HuH-7.5 (cell line): Measurements from ENCODE around the gene SSU72.
"Not testable (repeated sequence)": the region's sequence is repeated elsewhere in the genome, so short reads cannot be mapped to it uniquely, and the experiment has no call there.

ENCODE experiments used
- DNase-seq: peaks from one replicate; pipeline ENCODE4 v3.0.0; 2011; ENCODE audit warnings: low spot score

Gene SSU72

DNA sequence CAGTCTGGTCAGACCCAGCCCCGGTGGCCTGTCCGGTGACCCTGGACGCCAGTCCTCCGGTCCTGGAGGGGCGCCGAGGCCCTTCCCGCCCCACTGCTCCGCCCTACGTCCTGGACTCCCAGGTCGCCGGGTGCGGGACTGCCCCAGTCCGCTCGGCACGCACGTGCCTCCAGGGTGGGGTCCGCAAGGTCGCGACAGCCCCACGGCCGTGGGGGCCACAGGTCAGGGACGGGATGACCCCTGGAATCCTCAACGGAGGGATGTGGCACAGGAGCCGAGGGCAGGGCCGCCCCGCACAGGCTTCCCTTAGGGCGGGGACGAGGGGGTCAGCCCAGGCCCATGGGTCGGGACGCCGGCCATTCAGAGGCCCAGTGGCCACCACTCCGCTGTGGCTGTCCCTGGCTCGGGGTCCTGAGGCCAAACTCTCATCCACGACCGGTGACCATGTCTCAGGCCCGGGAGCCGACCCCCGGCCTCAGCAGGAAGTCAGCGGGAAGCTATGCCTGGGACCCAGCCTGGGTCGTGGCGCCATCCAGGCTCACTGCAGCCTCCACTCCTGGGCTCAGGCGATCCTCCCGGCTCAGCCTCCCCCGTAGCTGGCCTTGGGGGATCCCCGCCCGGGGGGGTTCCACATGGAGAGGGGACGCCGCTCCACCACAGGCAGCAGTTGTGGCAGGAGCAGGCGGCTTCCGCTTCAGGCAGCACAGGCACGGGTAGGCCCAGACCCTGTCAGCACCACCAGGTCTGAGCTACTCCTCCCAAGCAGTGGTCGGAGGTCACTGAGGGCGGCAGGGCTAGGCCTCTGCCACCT, 33.6 kb downstream of the SSU72 start:
- DNase-seq: no peak

DNA sequence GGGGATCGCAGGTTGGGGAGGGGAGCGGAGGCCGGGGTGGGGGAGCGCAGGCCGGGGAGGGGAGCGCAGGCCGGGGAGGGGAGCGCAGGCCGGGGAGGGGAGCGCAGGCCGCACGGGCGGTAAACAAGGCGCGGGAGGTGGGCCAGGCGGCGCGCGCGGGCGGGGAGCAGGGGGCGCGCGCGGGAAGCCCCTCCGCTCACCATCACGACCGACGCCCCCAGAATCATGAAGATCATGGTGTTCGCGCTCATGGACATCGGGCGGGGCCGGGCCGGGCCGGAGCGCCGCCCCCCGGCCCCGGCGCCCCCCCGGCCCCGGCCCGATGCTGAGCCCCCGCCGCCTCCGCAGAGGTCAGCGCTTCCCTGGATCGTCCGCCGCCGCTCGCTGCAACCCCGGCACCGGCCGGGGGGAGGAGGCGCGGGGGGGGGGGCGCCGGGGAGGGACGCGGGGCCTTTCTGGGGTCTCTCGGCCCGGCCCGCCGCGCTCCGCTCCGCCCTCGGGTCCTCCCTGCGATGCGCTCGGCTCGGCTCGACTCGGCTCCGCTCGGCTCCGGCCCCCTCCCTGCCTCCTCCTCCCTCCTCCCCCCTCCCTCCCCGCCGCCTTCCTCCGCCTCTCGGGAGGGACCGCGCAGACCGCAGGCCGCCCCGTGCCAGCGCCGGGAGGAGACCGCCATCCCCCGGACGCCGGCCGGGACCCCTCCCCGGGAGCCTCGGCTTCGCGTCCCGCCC, 34.4 kb downstream of the SSU72 start, which contains the start of gene TMEM240:
Gene TMEM240, minus strand, starts transcription at position 535 of the 728 bp plus-strand sequence. Its CDS starts 278 bp downstream, at position 257.
- no peak for DNase-seq

DNA sequence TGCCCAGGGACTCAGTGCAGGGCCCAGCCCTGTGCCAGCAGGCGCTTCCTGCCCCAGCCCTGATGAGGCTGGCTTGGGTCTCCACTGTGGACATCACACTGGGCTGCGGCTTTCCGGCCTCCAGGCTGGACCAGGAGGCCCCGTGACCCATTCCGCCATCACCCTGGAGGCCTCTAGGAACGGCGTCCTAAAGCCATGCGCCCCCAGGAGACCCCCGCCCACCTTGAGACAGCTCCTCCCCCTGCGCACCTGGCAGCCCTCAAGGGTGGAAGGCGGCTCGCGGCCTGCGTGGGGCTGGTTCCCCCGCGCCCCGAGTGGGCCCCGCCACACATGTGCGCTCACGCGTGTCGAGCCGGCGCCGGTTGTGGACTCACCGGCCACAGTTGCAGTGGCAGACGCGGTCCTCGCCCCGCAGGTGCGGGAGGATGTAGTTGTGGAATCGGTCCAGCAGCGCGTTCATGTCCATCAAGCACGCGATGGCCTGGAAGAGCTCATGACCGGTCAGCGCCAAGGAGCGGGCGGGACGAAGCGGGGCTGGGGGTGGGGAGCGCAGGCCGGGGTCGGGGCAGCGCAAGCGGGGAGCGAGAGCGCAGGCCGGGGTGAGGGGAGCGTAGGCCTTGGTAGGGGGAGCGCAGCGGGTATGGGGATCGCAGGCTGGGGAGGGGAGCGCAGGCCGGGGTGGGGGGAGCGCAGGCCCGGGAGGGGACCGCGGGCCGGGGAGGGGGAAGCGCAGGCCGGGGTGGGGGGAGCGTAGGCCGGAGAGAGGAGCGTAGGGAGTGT, 35.2 kb downstream of the SSU72 start:
- no peak for DNase-seq

DNA sequence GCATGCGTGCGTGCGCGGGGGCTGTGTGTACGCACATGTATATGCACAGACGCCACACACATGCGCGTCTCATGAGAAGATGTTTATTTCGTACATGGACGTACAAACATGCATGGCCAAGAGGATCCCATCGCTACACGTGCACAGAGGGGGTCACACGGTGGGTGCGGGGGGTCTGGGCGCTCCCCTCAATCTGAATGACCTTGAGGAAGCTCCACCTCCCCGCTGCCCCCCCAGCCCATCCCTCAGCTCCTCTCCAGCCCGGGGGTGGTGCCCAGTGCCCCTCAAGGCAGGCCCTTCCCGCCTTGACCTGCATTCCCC, 35.7 kb downstream of the SSU72 start:
- no peak for DNase-seq

DNA sequence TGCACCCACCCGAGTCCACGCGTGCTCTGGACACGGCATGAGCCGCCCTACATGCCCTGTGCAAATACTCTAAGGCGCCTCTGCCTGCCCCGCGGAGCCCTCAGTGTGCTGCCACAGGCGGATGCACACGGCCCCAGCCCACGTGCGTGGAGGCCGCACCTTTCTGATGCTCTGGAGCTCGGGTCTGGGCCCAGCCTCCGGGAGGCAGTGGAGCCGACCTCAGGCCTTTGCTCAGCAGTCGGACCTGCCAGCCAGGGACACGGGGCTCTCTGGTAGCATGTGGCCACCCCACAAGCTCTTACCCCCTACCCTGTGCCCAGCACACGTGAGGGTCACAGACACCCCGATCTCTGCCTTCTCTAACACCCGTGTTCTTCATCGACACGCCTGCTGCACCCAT, 36.3 kb downstream of the SSU72 start:
- DNase-seq: no peak

DNA sequence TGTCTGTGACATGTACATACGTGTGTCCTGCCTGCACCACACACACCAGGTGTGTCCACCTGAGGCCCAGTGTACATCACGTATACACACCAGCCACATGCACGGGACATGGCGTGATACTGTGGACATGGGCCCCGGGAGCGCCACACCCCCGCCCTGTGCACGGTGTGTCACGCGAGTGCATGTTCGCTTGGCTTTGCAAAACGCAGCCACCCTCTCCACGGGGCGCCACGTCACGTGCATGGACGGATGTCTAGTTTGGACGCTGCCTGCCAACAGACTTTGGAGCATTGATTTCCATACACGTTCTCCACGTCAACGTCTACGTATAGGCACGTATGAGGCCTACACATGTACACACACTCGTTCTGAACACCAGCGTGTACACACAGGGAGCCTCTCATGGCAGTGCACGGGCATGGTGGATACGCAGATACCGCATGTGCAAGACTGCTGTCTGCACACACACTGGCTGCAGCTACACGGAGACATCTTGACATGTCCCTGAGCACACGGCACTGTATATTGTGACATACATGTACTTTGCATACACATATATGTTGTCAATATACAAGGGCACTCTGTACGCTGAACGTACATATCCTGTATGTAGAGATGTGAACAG, 36.9 kb downstream of the SSU72 start:
- DNase-seq: no peak

DNA sequence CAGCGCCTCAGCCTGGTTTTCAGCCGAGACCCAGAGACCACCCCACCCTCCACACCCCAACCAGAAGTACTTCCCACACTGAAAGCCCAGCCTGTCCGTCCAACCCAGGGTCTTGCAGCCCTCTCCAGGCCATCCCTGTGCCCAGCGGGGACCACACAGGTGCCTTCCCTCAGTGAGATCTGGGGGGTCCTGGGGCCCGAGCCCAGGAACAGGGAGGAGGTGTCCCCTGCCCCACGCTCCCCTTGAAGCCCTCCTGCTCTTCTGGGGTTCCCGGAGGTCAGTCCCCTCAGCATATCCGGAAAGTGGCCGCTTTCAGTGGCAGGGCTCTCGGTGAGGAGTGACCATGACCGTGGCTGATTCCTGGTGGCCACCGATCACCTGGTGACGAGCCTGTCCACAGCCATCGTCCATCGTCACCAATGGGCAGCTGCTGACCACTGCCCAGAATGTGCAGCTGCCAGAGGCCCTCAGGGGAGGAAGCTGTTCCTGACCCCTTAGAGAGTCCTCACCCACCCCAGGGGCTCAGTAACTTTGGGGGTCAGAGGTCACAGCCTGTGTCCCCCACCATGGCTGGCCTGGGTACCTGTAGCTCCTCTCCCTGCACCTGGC, 37.6 kb downstream of the SSU72 start:
- no peak for DNase-seq

DNA sequence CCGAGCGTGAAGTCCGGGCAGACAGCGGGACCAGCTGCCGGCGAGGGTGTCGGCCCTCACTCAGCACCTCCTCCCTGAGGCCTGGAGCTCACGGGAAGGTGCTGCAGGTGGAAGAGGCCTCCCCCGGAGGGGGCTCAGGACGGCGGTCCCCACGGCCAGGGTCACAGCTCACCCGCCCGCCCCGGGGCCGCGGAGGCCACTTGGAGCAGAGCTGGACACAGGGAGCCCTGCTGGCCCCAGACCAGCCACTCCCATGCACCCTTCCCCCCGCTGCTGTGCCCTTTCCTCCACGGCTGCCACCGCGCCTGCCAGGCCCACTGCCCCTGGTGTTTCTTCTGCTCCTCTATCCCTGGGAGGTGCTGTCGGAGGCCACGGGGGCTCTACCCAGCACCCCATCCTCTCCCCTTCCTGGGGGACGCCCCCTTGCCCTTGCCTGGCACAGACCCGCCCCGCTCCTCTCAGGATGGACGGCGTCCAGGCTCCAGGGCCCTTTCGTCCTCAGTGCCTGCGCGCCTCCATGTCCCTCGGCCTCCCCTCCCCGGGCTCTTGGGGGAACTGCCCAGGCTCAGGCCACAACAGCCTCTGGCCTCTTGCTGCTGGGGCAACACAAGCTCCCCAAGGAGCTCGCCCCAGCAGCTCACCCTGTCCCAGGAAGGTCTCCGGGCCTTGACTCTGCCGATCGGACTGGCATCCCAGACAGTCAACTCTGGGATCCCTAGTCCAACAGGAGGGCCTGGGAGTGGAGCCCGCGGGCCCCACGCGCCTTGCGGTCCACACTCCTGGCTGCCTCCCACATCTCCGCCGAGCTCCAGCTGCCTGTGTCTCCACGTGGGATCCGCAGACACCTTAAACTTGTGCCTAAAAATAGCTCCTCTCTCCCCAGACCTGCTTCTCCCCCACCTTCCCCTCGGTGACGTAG, 38.4 kb downstream of the SSU72 start:
- DNase-seq: no peak

DNA sequence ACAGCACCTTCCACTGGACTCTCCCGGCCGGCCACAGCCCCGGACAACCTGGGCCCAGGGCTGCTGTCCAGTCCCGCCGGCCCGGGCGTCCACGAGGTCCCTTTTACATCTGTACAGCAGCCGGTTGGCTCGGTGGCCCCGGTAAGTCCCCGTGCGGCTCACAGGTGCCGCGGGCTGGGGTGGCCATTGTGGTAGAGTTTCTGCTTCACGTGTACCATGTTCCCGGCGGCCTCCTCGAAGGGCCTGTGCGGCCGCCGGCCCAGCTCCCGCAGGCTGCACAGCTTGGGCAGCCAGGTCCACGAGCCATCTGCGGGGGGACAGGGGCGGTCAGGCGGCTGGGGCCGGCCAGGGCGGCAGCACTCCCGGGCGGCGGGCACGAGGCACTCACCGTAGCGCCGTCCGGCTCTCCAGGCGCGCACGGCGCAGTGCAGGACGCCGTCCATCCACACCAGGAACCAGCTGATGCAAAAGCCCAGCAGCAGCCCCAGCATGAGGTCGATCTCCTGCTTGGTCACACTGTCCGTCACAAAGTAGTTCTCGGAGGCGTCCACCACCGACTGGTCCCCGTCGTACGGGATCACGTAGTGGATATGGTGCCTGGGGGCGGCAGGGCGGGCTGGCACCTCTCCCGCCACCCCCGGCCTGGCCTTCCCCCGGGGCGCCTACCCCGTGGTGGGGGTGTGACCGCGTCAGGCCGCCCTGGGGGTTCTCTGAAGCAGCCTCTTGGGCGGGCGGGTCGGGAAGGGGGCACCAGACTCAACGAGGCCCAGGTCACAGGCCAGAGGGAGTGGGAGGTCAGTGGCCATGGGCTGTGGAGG, 39.3 kb downstream of the SSU72 start:
- no peak for DNase-seq

DNA sequence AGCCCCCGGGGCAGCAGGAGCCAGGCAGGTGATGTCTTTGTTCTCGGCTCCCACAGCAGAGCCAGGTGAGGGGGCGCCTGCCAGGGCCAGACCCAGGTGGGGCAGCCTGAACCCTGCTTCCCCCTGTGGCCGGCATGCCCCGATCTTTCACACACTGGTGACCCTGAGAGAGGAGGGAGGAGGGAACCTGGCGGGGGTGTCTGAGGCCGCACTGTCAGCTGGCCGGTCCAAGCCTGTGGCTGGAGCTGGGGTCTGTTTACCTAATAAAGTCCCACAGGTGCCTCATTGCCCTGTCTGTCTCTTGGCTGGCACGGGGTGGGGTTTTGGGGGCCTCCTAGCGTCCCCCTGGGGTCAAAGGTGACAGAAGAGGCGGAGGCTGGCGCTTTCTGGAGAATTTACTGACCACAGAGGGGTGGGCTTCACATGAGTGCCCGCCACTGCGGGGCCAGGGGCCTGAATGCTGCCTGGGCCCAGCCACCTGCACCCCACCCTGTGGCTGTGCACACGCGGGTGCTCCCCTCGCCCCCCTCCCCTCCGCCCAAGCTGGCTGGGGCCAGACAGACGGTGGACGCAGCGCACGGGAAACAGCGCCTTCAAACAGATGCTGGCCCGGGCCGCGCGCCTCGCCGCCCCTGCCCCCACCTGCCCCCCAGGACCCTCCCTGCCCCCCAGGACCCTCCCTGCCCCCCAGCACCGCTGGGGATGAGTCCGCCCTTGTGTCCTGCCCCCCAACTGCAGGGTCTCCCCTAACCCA, 40.1 kb downstream of the SSU72 start:
- DNase-seq: no peak

DNA sequence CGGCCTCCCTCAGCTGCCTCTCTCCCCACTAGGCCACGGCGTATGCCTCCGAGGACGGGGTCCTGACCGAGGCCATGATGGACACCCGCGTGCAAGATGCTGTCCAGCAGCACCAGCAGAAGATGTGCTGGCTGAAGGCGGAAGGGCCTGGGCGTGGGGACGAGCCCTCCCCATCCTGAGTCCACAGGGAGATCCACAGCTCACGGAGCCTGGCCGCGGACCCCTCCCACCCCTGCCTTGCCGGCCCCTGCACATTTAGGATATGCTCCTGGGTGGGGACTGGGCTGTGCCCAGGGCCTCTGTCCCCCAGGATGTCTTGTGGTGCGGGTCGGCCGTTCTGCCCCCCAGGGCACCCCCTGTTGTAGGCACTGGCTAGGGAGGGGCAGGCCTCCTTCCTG, 40.8 kb downstream of the SSU72 start:
- DNase-seq: not testable (repeated sequence)

DNA sequence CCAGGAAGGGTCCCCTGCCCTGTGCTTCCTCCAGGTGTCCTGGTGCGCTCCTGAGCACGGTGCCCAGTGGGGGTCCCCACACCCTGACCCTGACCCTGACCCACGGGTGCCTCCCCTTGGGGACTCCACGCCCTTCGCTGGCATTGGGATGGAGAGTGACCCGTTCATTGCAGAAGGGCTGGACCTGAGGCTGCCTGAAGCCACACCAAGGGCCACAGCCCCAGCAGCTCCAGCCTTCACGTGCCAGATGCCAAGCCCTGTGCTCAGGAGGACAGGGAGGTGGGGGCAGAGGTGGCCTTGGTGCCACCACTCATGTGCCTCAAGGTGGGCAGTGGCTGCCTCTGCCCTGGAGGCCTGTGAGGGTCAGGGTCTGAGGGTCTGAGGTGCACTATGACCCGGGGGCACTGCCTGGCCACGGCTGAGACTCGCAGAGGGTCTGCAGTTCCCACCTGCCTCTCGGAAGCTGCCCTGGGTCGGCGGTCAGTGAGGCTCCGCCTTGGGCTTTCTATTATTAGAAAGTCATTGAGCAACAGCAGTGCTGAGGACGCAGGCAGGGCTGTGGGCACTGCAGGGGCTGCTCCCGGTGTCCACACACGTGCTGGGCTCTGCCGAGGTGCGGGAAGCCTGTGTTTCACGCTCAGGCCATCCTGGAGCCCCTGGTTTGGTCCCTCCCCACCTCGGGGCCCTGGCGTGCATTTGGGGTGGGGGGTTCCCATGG, 41.3 kb downstream of the SSU72 start:
- DNase-seq: not testable (repeated sequence)

DNA sequence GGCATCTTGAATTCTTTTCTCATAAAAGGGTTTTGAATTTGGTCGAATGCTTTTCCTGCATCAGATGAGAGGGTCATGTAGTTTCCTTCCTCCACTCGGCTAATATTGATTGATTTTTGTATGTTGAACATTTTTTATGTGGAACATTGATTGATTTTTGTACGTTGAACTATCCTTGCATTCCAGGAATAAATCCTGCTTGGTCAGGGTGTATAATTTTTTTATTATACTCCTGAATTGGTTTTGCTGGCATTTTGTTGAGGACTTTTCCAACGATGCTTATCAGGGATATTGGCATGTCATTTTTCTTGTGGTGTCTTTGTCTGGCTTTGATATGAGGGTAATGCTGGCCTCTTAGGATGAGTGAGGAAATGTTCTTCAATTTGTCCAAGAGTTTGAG, 42.7 kb downstream of the SSU72 start:
- no peak for DNase-seq

DNA sequence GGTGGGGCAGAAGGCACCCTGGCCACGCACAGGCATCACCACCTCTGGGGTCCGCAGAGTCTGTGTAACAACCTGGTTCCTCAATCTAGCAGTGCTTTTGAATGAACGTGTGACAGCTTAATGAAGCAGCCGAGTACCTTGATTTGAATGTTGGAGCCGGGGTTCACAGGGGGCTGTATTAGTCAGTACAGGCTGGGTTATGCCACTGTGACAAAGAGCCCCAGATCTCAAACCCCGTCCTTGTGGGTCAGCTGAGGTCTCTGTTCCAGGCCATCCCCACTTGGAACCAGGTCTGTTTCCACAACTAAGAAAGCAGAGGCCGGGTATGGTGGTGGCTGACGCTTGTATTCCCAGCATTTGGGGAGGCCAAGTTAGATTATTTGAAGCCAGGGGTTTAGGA, 44.7 kb downstream of the SSU72 start:
- DNase-seq: no peak

DNA sequence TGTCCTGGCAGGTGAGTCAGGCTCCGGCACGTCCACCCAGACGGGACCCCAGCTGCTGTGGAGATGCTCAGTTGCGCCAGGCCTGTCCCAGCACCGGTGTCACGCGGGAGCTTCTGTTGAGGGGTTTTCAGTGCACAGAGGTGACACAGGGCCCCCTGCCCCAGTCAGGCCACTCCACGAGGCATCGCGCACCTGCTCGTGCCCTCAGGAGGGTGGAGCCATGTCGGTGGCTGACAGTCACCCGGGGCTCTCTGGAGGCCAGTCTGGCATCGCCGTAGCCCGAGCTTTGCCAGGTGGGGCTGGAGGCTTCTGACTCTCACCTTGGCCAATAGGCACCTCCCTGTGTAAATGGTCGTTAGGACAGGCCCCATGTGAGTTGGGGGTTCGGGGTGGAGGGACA, 45.3 kb downstream of the SSU72 start:
- no peak for DNase-seq

DNA sequence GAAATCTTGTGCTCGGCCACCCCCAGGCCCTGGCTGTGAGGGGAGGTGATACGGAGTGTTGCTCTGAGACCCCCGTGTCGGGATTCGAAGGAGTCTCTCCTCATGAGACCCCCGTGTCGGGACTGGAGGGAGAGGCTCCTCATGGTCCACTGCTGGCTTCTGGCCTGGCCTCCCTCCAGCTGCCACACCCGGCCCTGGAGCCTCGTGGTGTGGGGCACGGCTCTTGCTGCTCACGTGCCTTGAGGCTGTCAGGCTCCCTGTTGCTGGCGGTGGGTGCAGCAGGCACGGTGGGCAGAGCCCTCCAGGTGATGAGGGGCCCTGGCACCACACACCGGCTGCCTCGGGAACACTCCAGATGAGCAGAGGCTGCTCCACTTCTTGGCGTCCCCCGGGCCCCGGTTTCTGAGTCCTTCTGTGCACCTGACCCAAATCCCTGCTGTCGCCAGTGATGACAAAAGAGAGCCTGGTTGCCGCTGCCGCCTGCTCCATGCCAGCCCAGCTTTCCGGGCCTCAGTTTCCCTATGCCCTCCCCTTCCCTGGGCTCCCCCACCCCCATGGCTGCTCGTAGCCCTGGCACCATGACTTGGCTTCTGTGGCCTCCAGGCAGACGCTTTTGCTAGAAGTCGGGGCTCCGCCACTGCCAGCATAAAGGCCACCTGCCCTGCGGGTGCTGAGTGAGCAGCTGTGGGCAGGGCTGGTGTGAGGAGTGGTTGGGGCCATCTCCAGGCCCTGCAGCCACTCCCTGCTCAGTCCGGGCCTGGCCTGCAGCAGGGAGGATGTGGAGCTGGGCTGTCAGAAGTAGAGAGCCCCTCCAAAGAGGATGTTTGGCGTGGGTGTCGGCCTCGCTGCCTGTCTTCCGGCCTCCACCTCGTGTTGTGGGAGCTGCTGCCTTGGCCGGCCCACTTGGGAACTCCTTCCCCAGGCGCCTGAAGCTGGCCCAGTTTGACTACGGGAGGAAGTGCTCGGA, 46.1 kb downstream of the SSU72 start:
- no peak for DNase-seq

DNA sequence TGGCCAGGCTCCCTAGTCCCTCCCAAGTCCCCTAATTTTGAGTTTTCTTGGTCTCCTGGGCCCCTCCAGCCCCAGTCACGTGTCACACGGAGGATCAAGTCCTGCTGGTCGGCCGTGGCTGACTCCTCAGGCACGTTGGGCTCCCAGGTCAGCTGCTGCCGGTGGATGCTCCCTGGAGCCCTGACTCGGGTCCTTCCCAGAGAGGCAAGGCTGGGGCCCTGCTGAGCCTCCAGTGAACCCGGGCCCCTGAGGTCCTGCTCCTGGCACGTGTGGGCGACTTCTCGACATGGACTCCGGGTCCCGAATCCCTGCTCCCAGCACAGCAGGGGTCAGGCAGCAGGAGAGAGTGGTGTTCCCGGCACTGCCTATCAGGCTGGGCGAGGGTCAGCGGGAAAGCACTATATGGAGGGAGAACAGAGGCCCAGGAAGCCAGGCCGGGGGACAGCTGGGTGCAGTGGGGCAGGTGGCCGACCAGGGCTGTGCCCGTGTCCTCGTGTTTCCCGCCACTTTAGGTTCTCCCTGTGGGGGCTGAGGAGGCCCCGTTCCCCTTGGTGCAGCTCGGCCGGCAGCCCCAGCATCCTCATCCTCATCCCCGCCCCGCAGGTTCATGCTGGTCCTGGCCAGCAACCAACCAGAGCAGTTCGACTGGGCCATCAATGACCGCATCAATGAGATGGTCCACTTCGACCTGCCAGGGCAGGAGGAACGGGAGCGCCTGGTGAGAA, 47.4 kb downstream of the SSU72 start:
- no peak for DNase-seq
